Liver (tissue), 9 donors: ENCODE results near the gene SLC29A3. TPM values are rescaled to one million over a fixed set of nuclear protein-coding genes. Genes with fewer than 3 reads are reported as not detected.
"Not testable (repeated sequence)": the region's sequence is repeated elsewhere in the genome, so short reads cannot be mapped to it uniquely, and the experiment has no call there.

Experiments
- DNase-seq: peaks from one replicate; pipeline ENCODE4 v3.0.0-alpha.2; 2017; ENCODE audit warnings: low spot score
- H3K27ac ChIP-seq, 2 donors: one replicate each; pipeline ENCODE4 v1.7.0; 2013; ENCODE audit warnings: inconsistent platforms in 2 of 2, low read length in 2 of 2, control low read depth in 1 of 2, low read depth in 1 of 2, mild to moderate bottlenecking in 1 of 2
- H3K27me3 ChIP-seq, 4 donors: one replicate each; pipeline versions ENCODE4 v1.6.1 to v1.7.0; 2013; ENCODE audit warnings: low read length in 3 of 4, inconsistent platforms in 1 of 4, mild to moderate bottlenecking in 1 of 4, moderate library complexity in 1 of 4; ENCODE audit not compliant: control insufficient read depth in 4 of 4, insufficient read depth in 4 of 4
- H3K36me3 ChIP-seq, 4 donors: one replicate each; pipeline versions ENCODE4 v1.6.1 to v1.7.0; 2013; ENCODE audit warnings: low read length in 3 of 4, mild to moderate bottlenecking in 3 of 4, low read depth in 1 of 4, moderate library complexity in 1 of 4; ENCODE audit not compliant: control insufficient read depth in 4 of 4, insufficient read depth in 3 of 4
- H3K4me1 ChIP-seq, 4 donors: one replicate each; pipeline versions ENCODE4 v1.6.1 to v1.7.0; 2013; ENCODE audit warnings: low read length in 3 of 4, mild to moderate bottlenecking in 3 of 4, moderate library complexity in 1 of 4; ENCODE audit not compliant: control insufficient read depth in 4 of 4, insufficient read depth in 4 of 4
- H3K4me3 ChIP-seq, 3 donors: one replicate each; pipeline versions ENCODE4 v1.6.1 to v1.7.0; 2013; ENCODE audit warnings: low read length in 3 of 3, control low read depth in 1 of 3, low read depth in 1 of 3, mild to moderate bottlenecking in 1 of 3
- H3K9ac ChIP-seq, 2 donors: one replicate each; pipeline ENCODE4 v1.7.0; 2013; ENCODE audit warnings: low read length in 2 of 2, mild to moderate bottlenecking in 2 of 2, moderate library complexity in 2 of 2, control low read depth in 1 of 2, low read depth in 1 of 2
- H3K9me3 ChIP-seq, 4 donors: one replicate each; pipeline versions ENCODE4 v1.6.1 to v1.7.0; 2013; ENCODE audit warnings: low read length in 3 of 4; ENCODE audit not compliant: control insufficient read depth in 4 of 4
- ATF3 ChIP-seq: IDR thresholded peaks from 2 replicates; pipeline ENCODE4 v1.6.1; 2016; ENCODE audit warnings: antibody characterized with exemption
- EGR1 ChIP-seq, 2 donors: IDR thresholded peaks; 2 replicates each; pipeline ENCODE4 v1.6.1; 2016 to 2018; ENCODE audit warnings: antibody characterized with exemption in 2 of 2, low read depth in 2 of 2
- FOXA1 ChIP-seq: IDR thresholded peaks from 2 replicates; pipeline ENCODE4 v1.6.1; 2016; ENCODE audit warnings: antibody characterized with exemption
- FOXA2 ChIP-seq: IDR thresholded peaks from 2 replicates; pipeline ENCODE4 v1.6.1; 2016; ENCODE audit warnings: antibody characterized with exemption
- GABPA ChIP-seq, 2 donors: IDR thresholded peaks in 1 of 2; conservative IDR thresholded peaks in 1 of 2; 2 replicates each; pipeline ENCODE4 v1.6.1; 2016; ENCODE audit warnings: antibody characterized with exemption in 2 of 2, mild to moderate bottlenecking in 1 of 2, moderate library complexity in 1 of 2
- HNF4A ChIP-seq, 2 donors: conservative IDR thresholded peaks; 2 replicates each; pipeline ENCODE4 v1.6.1; 2016; ENCODE audit warnings: antibody characterized with exemption in 2 of 2, mild to moderate bottlenecking in 2 of 2
- HNF4G ChIP-seq: IDR thresholded peaks from 2 replicates; pipeline ENCODE4 v1.6.1; 2016; ENCODE audit warnings: antibody characterized with exemption
- JUND ChIP-seq, 2 donors: IDR thresholded peaks; 2 replicates each; pipeline ENCODE4 v1.6.1; 2016; ENCODE audit warnings: antibody characterized with exemption in 2 of 2
- NR2F2 ChIP-seq: IDR thresholded peaks from 2 replicates; pipeline ENCODE4 v1.6.1; 2016; ENCODE audit warnings: antibody characterized with exemption
- RAD21 ChIP-seq, 2 donors: IDR thresholded peaks; 2 replicates each; pipeline ENCODE4 v1.6.1; 2016; ENCODE audit warnings: antibody characterized with exemption in 2 of 2, mild to moderate bottlenecking in 2 of 2
- RXRA ChIP-seq, 2 donors: IDR thresholded peaks; 2 replicates each; pipeline ENCODE4 v1.6.1; 2017 to 2018; ENCODE audit warnings: antibody characterized with exemption in 2 of 2, mild to moderate bottlenecking in 1 of 2
- SP1 ChIP-seq: IDR thresholded peaks from 2 replicates; pipeline ENCODE4 v1.6.1; 2018; ENCODE audit warnings: antibody characterized with exemption, mild to moderate bottlenecking
- TAF1 ChIP-seq: conservative IDR thresholded peaks from 2 replicates; pipeline ENCODE4 v1.6.1; 2016; ENCODE audit warnings: antibody characterized with exemption, mild to moderate bottlenecking
- YY1 ChIP-seq: IDR thresholded peaks from 2 replicates; pipeline ENCODE4 v1.6.1; 2016; ENCODE audit warnings: antibody characterized with exemption, mild to moderate bottlenecking
- ZBTB33 ChIP-seq: IDR thresholded peaks from 2 replicates; pipeline ENCODE4 v1.6.1; 2016; ENCODE audit warnings: antibody characterized with exemption
- WGBS: extraction: QIAGEN DNeasy Blood & Tissue Kit; methylation state at CpG from one replicate; pipeline ENCODE4 v1.1.7; 2013; 5-methylcytosine and 5-hydroxymethylcytosine counted together
- polyA plus RNA-seq, 2 donors: library from polyadenylated mRNA; stranded (reverse) in 1 of 2; unstranded in 1 of 2; fragments of 200-250 nt in 1 of 2; fragments of >200 nt in 1 of 2; fragmentation: Nextera tagmentation in 1 of 2; extraction: Ambion mirVana in 1 of 2; gene quantifications; one replicate each; pipeline versions ENCODE4 v1.2.1 to v1.2.3, GENCODE V29; 2013 to 2015
- total RNA-seq, 2 donors: library from RNA; depleted of rRNA; stranded (reverse); fragments of >200 nt; gene quantifications; one replicate each; pipeline ENCODE4 v1.2.3, GENCODE V29; 2014
- TF ChIP-seq, protein P1 (sequence below): IDR thresholded peaks from 2 replicates; pipeline ENCODE4 v1.6.1; 2016; ENCODE audit warnings: antibody characterized with exemption, mild to moderate bottlenecking
- TF ChIP-seq, protein P2 (sequence below): fragments of 150-350 bp; IDR thresholded peaks from 2 replicates; pipeline ENCODE4 v1.5.1; 2017; ENCODE audit warnings: improper control_type of control experiment, low read depth, low read length; ENCODE audit not compliant: missing input control
- TF ChIP-seq, protein P3 (sequence below): IDR thresholded peaks from 2 replicates; pipeline ENCODE4 v1.6.1; 2016; ENCODE audit warnings: antibody characterized with exemption
- donor health status: healthy.
- donor health status: healthy.
- donor health status: healthy.
- donor health status: healthy.
- donor health status: healthy.

SLC29A3 gene
- total and polyA plus RNA-seq, 4 donors = 3.1 to 11.9 (median 5.3) TPM

DNA sequence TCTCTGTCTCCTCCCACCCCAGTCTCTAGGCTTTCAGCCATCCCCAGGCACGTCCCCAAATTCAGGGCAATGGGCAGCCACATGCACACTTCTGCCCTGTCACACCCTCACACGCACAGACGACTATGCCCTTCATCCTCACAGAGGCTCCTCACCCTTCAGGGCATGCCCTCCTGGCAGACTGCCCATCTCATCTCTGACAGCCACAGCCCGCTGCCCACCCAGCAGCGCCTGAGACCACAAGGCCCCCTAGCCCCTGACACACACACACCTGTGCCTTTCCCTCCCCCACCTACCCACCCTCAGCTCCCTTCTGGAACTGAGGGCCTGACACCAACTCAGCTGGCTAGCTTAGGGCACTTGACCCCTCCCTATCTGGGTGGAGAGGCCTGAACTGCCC, 23.0 kb upstream of the SLC29A3 start:
- TF ChIP-seq, protein P1, sequence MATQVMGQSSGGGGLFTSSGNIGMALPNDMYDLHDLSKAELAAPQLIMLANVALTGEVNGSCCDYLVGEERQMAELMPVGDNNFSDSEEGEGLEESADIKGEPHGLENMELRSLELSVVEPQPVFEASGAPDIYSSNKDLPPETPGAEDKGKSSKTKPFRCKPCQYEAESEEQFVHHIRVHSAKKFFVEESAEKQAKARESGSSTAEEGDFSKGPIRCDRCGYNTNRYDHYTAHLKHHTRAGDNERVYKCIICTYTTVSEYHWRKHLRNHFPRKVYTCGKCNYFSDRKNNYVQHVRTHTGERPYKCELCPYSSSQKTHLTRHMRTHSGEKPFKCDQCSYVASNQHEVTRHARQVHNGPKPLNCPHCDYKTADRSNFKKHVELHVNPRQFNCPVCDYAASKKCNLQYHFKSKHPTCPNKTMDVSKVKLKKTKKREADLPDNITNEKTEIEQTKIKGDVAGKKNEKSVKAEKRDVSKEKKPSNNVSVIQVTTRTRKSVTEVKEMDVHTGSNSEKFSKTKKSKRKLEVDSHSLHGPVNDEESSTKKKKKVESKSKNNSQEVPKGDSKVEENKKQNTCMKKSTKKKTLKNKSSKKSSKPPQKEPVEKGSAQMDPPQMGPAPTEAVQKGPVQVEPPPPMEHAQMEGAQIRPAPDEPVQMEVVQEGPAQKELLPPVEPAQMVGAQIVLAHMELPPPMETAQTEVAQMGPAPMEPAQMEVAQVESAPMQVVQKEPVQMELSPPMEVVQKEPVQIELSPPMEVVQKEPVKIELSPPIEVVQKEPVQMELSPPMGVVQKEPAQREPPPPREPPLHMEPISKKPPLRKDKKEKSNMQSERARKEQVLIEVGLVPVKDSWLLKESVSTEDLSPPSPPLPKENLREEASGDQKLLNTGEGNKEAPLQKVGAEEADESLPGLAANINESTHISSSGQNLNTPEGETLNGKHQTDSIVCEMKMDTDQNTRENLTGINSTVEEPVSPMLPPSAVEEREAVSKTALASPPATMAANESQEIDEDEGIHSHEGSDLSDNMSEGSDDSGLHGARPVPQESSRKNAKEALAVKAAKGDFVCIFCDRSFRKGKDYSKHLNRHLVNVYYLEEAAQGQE = no peak
- no peak for TF ChIP-seq NR2F2
- TF ChIP-seq ATF3 = no peak
- TF ChIP-seq FOXA1 = no peak
- no peak for TF ChIP-seq YY1
- TF ChIP-seq TAF1 = no peak
- no peak for TF ChIP-seq GABPA (IDR thresholded peaks at IDR 0.05 in 1 of 2, conservative IDR thresholded peaks at IDR 0.05 in 1 of 2)
- TF ChIP-seq HNF4G = no peak
- no peak for TF ChIP-seq ZBTB33
- no peak for TF ChIP-seq HNF4A (conservative IDR thresholded peaks at IDR 0.05)
- no peak for TF ChIP-seq RXRA (IDR thresholded peaks at IDR 0.05)
- no peak for TF ChIP-seq FOXA2
- TF ChIP-seq, protein P2, sequence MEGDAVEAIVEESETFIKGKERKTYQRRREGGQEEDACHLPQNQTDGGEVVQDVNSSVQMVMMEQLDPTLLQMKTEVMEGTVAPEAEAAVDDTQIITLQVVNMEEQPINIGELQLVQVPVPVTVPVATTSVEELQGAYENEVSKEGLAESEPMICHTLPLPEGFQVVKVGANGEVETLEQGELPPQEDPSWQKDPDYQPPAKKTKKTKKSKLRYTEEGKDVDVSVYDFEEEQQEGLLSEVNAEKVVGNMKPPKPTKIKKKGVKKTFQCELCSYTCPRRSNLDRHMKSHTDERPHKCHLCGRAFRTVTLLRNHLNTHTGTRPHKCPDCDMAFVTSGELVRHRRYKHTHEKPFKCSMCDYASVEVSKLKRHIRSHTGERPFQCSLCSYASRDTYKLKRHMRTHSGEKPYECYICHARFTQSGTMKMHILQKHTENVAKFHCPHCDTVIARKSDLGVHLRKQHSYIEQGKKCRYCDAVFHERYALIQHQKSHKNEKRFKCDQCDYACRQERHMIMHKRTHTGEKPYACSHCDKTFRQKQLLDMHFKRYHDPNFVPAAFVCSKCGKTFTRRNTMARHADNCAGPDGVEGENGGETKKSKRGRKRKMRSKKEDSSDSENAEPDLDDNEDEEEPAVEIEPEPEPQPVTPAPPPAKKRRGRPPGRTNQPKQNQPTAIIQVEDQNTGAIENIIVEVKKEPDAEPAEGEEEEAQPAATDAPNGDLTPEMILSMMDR = no peak
- no peak for TF ChIP-seq EGR1 (IDR thresholded peaks at IDR 0.05; ENCODE audit: low read depth in 2 of 2)
- no peak for TF ChIP-seq SP1
- no peak for TF ChIP-seq RAD21 (IDR thresholded peaks at IDR 0.05)
- TF ChIP-seq, protein P3, sequence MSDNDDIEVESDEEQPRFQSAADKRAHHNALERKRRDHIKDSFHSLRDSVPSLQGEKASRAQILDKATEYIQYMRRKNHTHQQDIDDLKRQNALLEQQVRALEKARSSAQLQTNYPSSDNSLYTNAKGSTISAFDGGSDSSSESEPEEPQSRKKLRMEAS = no peak
- TF ChIP-seq JUND (IDR thresholded peaks at IDR 0.05) = no peak
- WGBS = 66% methylated on average over 5 of the region's 5 CpGs
- H3K9ac ChIP-seq = no peak overlapping the region
- DNase-seq = no peak
- no peaks in the 10 kb centered on the region for H3K36me3 ChIP-seq
- no peaks in the 10 kb centered on the region for H3K9me3 ChIP-seq
- H3K4me3 ChIP-seq = no peak overlapping the region
- H3K4me1 ChIP-seq = peaks cover 6 to 22% (median 16%) of the 10 kb centered on the region in 4 donors
- H3K27ac ChIP-seq = no peak overlapping the region
- no peaks in the 10 kb centered on the region for H3K27me3 ChIP-seq

- H3K27me3 ChIP-seq, H3K4me3 ChIP-seq, DNase-seq, H3K9ac ChIP-seq, H3K27ac ChIP-seq, H3K9me3 ChIP-seq, H3K36me3 ChIP-seq: not testable (repeated sequence)
- 91% methylated on average over 13 of the region's 13 CpGs for WGBS
- H3K4me1 ChIP-seq = peaks cover 6 to 18% (median 13%) of the 10 kb centered on the region in 4 donors
These were observed 22.2 kb upstream of the SLC29A3 start for GRCh38 chr10:71296811-71297210.
